Measurements from ENCODE around the gene AHCYL1.

DNA sequence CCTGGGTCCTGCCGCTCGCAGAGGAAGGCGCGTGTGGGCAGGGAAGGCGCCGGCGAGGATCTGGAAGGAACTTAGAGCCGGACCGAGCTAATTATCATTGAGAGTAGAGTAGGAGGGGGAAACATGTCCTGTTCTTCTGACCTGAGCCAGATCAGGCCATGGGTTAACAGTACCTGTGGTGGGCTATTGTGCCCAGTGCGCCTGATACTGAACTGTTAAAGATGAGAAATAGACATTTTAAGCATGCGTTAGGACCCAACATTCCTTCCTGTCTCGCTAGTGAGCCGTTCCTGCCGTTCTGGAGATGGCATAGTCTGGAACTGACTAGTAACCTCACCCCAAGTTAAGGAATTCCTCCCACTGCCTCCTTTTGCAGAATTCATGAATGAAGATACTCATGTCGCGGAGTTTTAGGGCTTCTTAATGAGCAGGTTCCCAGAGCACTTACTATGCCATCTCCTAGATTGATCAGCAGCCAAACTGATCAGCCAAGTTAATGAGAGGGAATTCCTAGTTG is 50.7 kb downstream of the AHCYL1 start:
- TF ChIP-seq CTCF (IDR thresholded peaks at IDR 0.05; ENCODE audit: insufficient read depth, low read length, poor library complexity, severe bottlenecking) (no peak), EZH2phosphoT487 (conservative IDR thresholded peaks at IDR 0.05; ENCODE audit: low read length) (no peak)
